ENCODE results near the gene ZNF827.

Gene ZNF827

DNA sequence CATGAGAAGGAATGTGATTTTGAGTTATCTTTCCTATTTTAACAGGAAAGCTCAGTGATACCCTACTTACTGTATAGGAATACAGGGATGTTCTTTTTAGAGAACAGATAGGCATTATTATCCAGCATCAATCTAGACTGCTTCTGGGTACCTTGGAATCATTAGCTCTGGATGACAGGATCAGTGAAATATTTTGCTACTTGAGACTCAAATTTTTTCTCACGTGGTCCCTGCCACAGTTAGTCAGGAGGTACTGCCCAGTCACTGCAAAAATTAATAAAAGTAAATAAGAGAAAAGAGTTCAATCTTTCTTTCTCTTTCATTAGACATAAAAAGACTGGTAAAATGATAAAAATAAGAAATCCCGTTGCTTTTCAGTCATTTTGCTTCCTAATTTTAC is 5.5 kb downstream of the ZNF827 start:
- DNase-seq (ENCODE audit: low read depth), result no peak

DNA sequence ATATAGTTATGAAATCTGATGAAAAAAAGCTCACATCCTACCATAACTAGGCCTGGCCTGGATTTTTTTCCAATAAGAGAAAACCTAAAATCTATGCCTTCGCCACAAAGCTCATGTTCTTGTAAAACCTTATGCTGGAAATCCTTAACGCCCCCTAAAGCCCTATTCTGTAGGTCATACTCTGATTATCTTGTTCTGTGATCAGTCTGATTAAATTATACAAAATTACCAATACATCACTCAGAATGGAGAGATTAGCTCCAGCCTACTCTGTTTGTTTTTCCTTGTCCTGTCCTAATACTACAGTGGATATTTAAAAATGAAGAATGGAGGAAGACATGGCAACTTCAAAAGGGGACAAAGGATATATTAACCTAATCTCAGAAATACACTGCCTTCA is 7.2 kb downstream of the ZNF827 start:
- DNase-seq (ENCODE audit: low read depth), result no peak

DNA sequence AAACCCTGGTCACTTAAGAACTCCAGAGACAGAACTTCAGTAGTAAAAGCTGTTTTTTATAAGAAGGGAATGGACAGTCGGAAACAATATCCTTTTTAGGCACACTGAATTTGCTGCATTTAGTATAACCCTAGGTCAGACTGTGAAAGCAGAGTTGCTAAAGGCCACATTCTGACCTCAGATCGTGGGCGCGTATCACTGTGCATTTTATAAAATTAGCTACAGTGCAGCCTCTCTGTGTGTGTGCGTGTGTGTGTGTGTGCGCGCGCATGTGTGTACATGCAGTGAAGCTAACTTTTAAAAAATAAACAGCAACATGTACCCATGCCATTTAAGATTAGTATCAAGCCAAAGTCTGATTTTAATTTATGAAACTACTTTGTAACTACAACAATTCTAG is 8.0 kb downstream of the ZNF827 start:
- no peak for DNase-seq (ENCODE audit: low read depth)

DNA sequence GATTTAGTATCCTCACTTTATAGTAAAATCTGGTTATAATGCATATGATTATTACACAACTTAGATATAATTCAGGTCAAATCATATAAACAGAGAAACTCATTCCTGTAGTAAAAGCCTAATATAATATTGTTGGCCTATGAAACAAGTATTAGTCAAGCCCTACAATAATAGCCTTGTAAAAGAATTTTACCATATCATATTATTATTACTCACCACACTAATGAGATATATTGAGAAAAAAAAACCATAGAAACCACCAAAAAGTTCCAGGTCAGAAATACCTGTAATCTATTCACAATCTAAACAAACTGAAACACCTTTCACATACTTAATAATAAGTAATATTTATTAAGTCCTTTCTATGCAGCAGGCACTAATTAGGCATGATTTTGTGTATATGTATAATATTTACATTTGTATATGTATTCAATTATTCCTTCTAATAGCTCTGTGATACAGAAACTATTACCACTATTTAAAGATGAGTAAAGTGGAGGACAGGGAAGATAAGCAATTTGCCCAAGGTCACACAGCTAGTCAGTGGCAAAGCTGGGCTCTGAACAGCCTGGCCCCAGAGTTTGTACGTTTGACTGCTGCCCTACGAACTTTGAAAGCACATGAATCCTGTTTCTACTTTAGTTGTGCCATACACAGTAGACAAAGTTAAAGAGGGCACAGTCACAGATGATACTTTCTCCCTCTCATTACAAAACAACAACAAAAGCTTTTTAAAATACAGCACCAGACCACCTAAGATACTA is 9.0 kb downstream of the ZNF827 start:
- DNase-seq (ENCODE audit: low read depth), result no peak

DNA sequence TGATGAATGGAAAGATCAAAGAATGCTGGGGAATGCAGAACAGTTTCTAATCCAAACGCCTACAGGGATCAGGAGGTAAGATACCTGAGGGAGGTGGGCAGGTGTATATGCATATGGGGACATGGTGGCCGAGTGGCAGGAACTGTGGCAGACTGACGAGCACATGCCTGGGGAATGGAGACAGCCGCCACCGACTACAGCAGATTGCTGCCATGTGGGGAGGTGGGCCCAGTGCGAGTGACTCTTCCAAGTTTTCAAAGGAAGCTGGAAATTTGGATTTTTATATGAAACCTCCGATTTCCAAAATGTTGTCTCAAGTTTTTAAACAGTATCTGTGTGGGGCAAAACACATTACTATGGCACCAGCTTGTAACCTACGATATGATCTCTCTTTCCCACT is 9.9 kb downstream of the ZNF827 start:
- DNase-seq (ENCODE audit: low read depth), result no peak

DNA sequence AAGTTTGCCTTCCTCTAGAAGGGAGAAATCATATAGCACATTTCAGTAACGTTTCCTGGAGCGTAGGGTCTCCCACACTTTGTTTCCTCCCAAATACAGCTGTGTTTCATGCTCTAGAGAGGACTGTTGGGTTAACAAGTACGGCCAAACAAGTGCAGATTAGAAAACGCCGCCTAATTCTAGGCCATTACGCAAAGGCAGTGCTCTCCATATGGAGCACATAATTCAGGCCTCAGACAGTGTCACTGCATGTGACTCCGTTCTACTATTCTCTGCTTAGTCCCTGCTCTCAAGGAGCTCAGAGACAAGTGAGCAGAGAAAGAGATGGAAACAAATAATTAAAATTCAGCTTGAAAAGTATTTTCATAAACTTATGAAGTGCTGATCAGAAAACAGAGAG is 11.6 kb downstream of the ZNF827 start:
- DNase-seq (ENCODE audit: low read depth), result no peak

DNA sequence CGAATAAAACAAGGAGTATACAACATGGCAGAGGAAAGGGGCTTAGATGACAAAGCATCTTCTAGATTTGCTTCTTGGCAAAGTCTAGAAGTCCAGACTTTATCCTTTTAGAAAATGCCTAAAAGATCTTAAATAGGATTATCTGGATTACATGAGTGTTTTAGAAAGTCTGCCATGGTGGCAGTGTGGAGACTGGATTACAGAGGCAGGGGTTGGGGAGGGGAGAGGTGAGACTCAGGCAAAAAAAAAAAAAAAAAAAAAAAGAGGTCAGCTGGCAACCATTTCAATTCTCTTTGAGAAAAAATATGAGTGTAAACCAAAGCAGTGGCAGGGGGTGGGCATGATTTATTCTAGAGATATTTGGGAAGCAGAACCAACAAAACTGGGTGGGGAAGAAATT is 17.4 kb downstream of the ZNF827 start:
- DNase-seq (ENCODE audit: low read depth), result no peak

DNA sequence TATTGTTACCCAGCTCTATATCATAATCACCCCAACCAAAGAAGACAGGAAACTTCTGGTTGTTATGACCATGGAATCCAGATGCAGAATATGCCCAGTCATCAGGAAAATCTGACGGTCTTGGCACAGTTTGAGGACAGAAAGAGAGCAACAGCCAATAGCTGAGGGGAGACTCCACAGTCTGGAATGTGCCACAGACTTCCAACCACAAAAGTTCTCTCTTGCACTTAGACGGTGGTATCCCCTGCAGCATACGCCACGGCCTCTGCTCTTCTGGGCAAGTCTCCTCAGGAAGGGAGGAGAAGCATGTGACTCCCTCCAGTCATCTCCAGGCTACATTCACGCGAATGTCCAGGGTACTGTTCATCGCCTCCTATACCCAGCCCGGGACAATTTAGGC is 18.4 kb downstream of the ZNF827 start:
- DNase-seq (ENCODE audit: low read depth), result peak; percentile 95

DNA sequence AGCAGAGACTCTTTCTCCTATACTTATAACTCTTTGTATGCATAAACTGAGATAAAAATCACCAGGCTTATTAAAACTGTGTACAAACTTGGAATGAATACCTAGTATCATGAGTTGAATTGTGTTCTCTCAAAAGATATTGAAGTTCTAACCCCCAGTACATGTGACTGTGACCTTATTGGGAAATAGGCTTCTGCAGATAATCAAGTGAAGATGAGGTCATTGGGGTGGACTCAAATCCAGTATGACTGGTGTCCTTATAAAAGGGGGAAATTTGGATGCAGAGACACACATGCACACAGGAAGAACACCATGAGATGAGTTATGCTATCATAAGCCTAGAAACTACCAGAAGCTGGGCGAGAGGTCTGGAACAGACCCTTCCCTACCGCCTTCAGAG is 26.2 kb downstream of the ZNF827 start:
- no peak for DNase-seq (ENCODE audit: low read depth)

DNA sequence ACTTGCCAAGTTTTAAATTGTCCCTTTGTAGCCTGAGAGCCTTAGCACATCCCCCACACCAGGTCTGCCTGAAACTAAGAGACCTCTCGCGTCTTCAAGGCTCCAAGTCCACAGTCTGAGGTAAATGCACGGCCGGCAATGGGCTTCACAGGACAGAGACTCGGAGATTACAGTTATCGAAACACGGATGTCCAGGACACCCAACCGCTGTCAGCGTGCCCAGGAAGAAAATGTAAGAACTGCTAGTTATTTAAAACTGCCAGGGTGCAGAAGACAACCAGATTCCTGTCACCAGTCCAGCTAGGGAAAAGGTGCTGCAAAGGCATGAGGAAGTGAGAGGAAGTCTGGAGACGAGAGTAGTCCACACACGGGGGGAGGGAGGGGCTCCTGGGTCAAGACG is 28.9 kb downstream of the ZNF827 start:
- no peak for DNase-seq (ENCODE audit: low read depth)

DNA sequence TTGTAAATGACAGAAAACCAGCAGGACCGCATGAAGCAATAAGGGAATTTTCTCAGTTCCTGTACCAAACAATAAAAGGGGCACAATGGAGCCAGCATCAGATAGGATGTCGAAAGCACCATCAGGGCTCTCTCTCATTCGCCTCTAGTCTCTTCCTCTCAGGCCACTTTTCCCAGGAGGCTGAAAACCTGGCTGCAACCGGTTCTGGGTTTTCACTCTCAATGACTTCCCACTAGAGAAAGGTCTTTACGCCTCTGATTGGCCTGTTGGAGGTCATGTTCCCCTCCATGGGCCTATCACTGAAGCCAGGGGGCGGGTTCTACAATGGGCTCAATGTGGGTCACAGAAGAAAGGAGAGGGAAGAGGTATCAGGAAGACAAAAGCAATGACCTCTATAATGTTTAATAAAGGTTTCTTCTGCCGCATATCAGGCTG is 29.3 kb downstream of the ZNF827 start:
- DNase-seq (ENCODE audit: low read depth), result no peak

DNA sequence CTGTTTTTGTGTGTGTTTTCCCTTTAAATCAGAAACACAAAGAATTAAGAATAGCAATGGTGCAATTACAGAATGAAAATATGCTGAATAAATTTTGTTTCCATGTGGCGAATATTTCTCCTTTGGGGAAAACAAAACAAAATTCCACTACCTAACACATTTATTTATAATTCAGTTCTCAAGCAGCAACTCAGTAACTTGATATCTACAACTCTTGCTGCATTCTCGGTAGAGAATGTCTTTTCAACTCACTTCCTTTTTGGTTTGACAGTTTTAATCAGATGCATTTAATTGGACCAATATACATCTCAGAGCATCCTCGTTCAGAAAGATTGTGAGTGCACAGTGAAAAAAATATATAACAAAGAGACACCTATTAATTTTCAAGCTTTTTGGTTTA is 30.8 kb downstream of the ZNF827 start:
- DNase-seq (ENCODE audit: low read depth), result no peak

DNA sequence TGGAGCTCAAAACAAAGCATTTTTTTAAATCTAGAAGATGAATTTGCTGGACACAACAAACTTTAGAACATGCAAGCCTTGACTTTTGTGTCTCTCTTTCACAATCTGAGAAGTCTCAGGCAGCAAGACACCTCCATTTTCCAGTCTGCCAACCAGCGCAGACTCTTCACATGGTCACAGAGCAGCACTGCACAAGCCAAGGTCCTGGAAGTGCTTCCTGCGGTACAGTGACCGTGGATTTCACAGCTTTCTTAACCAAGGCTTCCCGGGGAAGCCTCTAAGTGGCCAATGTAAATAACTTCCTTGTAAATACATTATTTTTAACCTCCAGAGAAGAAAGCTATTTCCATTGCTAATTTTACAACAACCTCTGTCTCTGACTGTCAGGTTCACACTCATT is 31.2 kb downstream of the ZNF827 start:
- DNase-seq (ENCODE audit: low read depth), result no peak

DNA sequence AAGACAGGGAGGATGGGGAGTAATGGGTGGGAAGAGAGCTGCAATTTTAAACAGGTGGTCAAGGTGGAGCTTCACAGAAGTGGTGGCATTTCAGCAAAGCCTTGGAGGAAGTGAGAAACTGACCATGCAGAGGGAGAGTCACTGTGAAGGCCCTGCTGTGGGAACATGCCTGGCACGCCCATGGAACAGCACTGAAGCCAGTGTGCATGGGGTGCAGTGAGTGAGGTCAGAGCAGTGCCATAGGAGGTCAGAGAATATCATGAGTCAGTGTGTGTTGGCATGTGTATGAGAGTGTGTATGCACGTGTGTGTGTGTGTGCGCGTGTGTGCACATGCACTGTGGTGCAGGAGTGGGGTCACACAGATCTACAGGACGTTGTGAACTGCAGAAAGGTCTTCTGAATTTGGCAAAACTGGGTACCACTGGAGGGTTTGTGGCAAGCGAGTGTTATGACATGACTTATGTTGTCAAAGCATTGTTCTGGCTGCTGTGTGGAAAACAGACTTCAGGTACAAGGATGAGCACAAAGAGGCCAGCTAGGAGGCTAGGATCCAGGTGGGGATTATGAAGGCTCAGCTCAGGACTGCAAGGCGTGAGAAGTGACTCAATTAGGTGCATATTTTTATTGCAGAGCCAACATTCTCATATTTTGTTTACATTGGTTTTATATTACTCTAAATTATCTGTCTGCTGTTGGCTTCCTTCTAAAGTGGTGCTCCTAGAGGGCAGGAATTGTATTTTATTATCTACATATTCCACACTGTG is 34.0 kb downstream of the ZNF827 start:
- DNase-seq (ENCODE audit: low read depth), result no peak

DNA sequence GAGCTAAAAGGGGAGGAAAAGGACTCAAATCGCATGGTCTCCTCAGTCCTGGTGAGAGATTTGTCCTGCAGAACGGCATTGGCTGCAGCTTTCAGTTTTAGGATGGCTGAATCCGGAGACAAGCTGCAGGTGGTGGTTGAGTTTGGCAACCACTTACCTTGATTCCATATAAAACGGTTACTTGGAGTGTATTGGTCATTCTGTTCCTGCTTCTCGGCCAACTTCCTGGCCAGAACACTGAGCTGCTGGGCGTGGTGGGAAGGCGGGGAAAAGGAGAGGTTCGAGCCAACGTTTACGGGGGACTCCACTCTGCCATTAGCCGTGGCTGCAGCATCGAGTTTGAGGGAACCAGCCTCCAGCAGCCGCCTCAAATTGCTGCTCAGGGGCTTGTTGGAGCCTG is 36.1 kb downstream of the ZNF827 start:
- DNase-seq (ENCODE audit: low read depth), result no peak

DNA sequence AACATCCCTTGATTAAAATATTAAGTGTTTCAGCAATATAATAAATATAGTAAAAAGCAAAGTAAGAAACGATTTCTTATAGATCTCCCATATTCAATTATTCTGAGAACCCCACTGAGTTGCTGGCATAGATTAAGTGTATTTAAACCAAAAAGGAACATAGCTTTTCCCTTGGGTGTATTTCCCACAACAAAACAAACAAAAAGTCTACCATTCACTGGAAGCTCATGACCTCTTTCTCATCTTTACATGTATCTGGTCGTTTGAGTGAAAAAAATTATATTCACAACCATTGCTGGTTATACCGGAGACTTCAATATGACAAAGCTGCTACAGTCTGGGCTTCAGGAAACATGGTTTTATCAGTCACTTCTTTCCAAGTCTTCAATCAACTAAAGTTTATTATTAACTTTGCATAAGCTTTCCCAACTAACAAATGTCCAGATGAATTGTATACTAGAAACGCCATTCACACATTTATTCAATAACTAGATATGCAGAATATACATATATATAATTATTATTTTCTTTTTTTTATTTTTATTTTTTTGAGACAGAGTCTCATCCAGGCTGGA is 38.6 kb downstream of the ZNF827 start:
- DNase-seq (ENCODE audit: low read depth), result no peak

DNA sequence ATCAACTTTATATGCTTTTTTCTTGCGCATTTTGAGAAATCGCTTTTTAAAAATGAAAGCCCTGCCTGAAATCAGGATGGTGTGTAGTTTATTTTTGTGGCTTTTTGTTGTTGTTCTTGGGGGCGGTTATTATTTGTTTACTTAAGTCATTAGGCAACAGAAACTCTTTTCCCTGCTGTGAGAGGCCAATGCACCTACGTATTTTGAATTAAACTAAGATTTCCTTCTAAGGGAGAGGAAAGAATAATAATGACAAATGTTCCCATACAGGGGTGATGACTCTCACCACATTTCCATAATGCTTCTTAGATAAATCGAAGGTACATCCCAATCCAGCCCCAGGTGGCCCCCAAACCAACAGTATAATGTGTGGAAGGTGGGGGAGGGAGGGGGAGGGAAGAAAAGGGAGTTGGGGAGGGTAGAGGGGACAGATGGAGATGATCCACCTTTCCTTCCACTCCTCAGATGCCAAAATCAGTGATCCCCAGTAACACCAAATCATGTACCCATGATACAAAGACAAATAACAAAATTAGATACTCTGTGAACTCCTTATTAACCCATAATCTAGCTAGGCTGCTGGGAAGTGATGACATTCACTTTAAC is 39.6 kb downstream of the ZNF827 start:
- no peak for DNase-seq (ENCODE audit: low read depth)

DNA sequence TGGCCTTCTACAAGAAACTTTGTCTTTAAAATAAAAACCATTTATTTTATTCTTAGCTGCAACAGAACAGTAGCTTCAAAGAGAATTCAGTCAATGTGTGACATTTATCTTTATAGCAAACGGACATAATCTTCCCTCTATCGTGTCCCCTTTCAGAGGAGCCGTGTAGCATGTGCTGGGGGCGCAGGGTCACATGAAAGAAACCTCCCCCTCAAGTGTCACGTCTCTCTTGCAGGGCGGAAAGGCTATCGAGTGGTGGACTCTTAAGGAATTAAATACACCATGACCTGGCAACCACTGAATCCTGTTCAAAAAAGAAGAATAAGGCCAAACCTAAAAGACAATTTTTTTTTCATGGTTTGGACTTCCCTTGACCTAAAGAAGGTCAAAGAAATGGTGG is 40.2 kb downstream of the ZNF827 start:
- no peak for DNase-seq (ENCODE audit: low read depth)

DNA sequence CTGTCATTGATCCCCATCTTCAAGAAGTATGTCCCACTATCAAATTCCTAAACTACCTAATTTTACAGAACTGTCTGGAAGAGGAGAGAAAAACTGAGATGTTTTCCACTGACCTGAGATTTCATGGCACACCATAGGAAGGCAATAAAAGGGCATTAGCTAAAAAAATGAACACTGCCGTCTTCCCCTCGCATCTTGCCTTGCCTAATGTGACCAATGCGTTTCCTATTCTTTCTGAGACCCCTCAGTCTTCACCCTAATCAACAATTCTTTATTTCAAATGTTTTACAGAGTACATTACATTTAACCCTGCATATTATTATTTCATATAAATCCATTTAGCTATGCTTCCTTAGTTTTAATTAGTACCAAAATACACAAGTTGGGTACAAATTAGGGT is 43.6 kb downstream of the ZNF827 start:
- no peak for DNase-seq (ENCODE audit: low read depth)

DNA sequence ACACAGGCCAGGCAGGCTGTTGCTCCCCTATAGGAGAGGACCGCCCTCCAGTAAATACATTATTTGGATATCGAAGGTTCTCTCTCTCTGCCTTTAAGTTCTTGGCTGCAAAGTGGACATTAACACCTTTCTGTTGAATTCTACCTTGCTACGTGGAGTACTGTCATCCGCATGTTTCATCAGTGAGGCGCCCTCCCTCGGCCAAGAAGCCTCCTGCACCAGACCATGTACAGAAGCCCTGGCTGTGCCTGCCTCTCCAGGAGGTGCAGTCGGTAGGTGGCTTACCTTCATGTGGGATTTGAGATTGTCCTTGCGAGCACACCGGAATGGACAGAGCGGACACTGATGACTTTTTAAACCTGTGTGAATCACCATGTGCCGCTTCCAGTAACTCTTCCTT is 46.7 kb downstream of the ZNF827 start:
- DNase-seq (ENCODE audit: low read depth), result no peak

DNA sequence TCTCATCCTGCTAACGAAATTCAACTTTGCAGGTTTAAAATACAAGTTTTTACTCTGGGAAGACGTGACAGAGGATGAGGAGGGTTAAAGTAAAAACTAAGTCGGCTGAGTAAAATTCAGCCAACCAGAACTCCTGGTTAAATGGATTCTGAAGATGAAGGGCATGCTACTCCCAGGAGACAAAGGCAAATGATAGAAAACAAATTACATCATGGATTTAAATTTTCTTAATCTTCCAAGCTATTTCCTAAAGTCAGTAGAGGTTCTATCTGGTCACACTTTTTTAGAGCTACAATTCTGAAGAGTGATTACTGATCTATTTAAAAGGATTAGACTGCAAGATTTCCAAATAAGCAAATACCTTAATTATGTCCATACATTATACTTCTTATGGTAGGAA is 47.9 kb downstream of the ZNF827 start:
- no peak for DNase-seq (ENCODE audit: low read depth)

DNA sequence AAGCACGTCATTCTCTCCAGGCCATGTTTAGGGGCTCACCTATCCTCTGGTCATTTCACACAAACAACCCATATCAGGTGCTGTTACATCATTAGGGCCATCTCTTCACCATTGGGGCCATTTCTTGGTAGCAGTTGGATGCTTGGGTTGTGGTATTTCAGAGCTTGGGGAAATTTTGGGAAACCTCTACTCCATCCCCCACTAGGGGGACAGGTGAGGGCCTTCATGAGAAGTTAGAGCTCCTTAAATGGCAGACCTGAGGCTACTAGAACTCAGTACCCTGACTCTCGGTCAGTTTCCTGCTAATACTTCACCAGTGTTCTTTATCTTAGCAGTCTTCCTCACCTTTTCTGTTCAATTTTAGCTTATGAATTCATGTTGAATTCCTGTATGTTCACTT is 50.2 kb downstream of the ZNF827 start:
- DNase-seq (ENCODE audit: low read depth), result no peak
